Psoas muscle (tissue), 8 donors: ENCODE measurements around the gene PLK3. TPM values are rescaled to one million over a fixed set of nuclear protein-coding genes. Genes with fewer than 3 reads are reported as not detected.
"Not testable (repeated sequence)": the region's sequence is repeated elsewhere in the genome, so short reads cannot be mapped to it uniquely, and the experiment has no call there.

Experiments
- ATAC-seq, 4 donors: fragments of 200-7000 bp; cut with Tn5 transposase; one replicate each; pipeline ENCODE4 v1.9.1; 2020; ENCODE audit warnings: moderate library complexity in 3 of 4, mild to moderate bottlenecking in 2 of 4
- DNase-seq, 2 donors: peaks; one replicate each; pipeline ENCODE4 v3.0.0-alpha.2; 2020
- H3K27ac ChIP-seq: fragments of 200-600 bp; one replicate; pipeline ENCODE4 v1.8.0; 2022
- H3K27me3 ChIP-seq, 3 donors: fragments of 200-600 bp in 1 of 3; one replicate each; pipeline versions ENCODE4 v1.6.1 to v1.8.0; 2013 to 2022; ENCODE audit warnings: low read length in 2 of 3, mild to moderate bottlenecking in 2 of 3, moderate library complexity in 1 of 3; ENCODE audit not compliant: insufficient read depth in 3 of 3
- H3K36me3 ChIP-seq, 2 donors: fragments of 200-600 bp in 1 of 2; one replicate each; pipeline versions ENCODE4 v1.6.1 to v1.8.0; 2013 to 2022; ENCODE audit warnings: low read depth in 1 of 2, mild to moderate bottlenecking in 1 of 2, moderate library complexity in 1 of 2; ENCODE audit not compliant: insufficient read depth in 1 of 2
- H3K4me1 ChIP-seq: fragments of 200-600 bp; one replicate; pipeline ENCODE4 v1.8.0; 2022
- H3K4me3 ChIP-seq: fragments of 200-600 bp; one replicate; pipeline ENCODE4 v1.8.0; 2022; ENCODE audit warnings: mild to moderate bottlenecking
- H3K9me3 ChIP-seq: fragments of 200-600 bp; one replicate; pipeline ENCODE4 v1.8.0; 2022
- CTCF ChIP-seq: fragments of 200-600 bp; IDR thresholded peaks from one replicate; pipeline ENCODE4 v1.8.0; 2022; ENCODE audit warnings: antibody characterized with exemption
- WGBS, 3 donors: extraction: QIAGEN DNeasy Blood & Tissue Kit; methylation state at CpG; one replicate each; pipeline versions ENCODE4 v1.1.6 to v1.1.7; 2013; 5-methylcytosine and 5-hydroxymethylcytosine counted together
- intact Hi-C, 2 donors: fragments of 100-400 bp; cut with DNase I; formaldehyde crosslinking; loops; one replicate each; pipeline versions ENCODE4 v1.11.0 to v1.14.2; 2022
- long read RNA-seq, 2 donors: library from polyadenylated mRNA; unstranded; transcript quantifications; one replicate each; pipeline ENCODE4 v2.0.0, GENCODE V29; 2021
- polyA plus RNA-seq, 3 donors: library from polyadenylated mRNA; stranded (reverse); fragments of 200-250 nt; gene quantifications; one replicate each; pipeline ENCODE4 v1.2.3, GENCODE V29; 2013
- total RNA-seq, 4 donors: library from RNA; stranded (reverse); fragmentation: NEBNext Ultra II Directional in 2 of 4; extraction: Animal tissue kit (Norgen Biotek cat#: 25700) in 2 of 4; gene quantifications; one replicate each; pipeline versions ENCODE4 v1.2.1 to v1.2.4, GENCODE V29; 2021 to 2023
- donor health status: healthy with polysubstance abuse.
- donor health status: DM: no; HTN: no; CAD: no; lungs with moderate emphysema.
- donor health status: Bipolar disorder and iron deficiency.
- donor health status: healthy.
- donor health status: DM: yes; HTN: yes; CAD: no.
- donor health status: DM: no; HTN: no; CAD: no.
- donor health status: DM: no; HTN: no; CAD: no.
- donor health status: DM: yes; HTN: yes; CAD: no.

PLK3 gene
- 1 to 10 TPM; 3.7 to 7.1 (median 4.7) TPM for total RNA-seq
- polyA plus RNA-seq, result 1 to 10 TPM; 3.0 to 8.3 (median 3.5) TPM
- long read RNA-seq, donor 1, partial matches to known transcripts, result 0 of 4 reads
- long read RNA-seq, donor 1, other reads (novel, unspliced or antisense), result 0 of 4 reads
- long read RNA-seq, donor 2, partial matches to known transcripts, result 3 of 8 reads
- long read RNA-seq, donor 2, other reads (novel, unspliced or antisense), result 1 of 8 reads

- H3K4me1 ChIP-seq, result peaks cover 3% of the 10 kb centered on the region
- WGBS, 3 donors, result 0 to 1% (median 1%) methylated on average over 38 to 79 of the region's 79 CpGs
- no peaks in the 10 kb centered on the region for H3K27me3 ChIP-seq
- H3K36me3 ChIP-seq, result peaks cover 0 to 26% of the 10 kb centered on the region in 2 donors
- intact Hi-C loops, result no loop called here
- ATAC-seq (peak; percentile 94 to 96 (median 96)), DNase-seq (peak; percentile 96 to 98)
- no peaks in the 10 kb centered on the region for H3K9me3 ChIP-seq
- H3K4me3 ChIP-seq, result peak within 1 kb of the TSS; percentile 74
- peak within 1 kb of the TSS; percentile 96 for H3K27ac ChIP-seq
- TF ChIP-seq CTCF, result peak; percentile 89
These were observed at the start of gene PLK3 for GRCh38 chr1:44799770-44800584. Gene PLK3 (plus strand): TSS chr1:44800377. CDS start chr1:44800464, 87 bp downstream.

- H3K36me3 ChIP-seq, result no peaks in the 10 kb centered on the region
- DNase-seq (no peak), ATAC-seq (no peak)
- no peak for TF ChIP-seq CTCF
- no peaks in the 10 kb centered on the region for H3K4me1 ChIP-seq
- H3K9me3 ChIP-seq, result no peaks in the 10 kb centered on the region
- H3K27ac ChIP-seq, result no peak overlapping the region
- H3K27me3 ChIP-seq, result no peaks in the 10 kb centered on the region
- intact Hi-C loops, result no loop called here
- H3K4me3 ChIP-seq, result no peak overlapping the region
- 93 to 100% (median 98%) methylated on average over 2 of the region's 2 CpGs for WGBS, 3 donors
These were observed 42.8 kb upstream of the PLK3 start for GRCh38 chr1:44757420-44757819.

GRCh38 chr1:44759077-44759476 is 41.1 kb upstream of the PLK3 start:
- no peaks in the 10 kb centered on the region for H3K36me3 ChIP-seq
- WGBS, 3 donors, result 55 to 62% (median 58%) methylated on average over 11 of the region's 11 CpGs
- no peak for DNase-seq

GRCh38 chr1:44760876-44761275 is 39.3 kb upstream of the PLK3 start:
- intact Hi-C loops, result no loop called here
- ATAC-seq, result no peak
- H3K27ac ChIP-seq, result no peak overlapping the region
- no peaks in the 10 kb centered on the region for H3K9me3 ChIP-seq
- H3K36me3 ChIP-seq, result no peaks in the 10 kb centered on the region
- DNase-seq, result no peak
- TF ChIP-seq CTCF, result no peak
- H3K27me3 ChIP-seq, result no peaks in the 10 kb centered on the region
- 67 to 80% (median 78%) methylated on average over 3 of the region's 3 CpGs for WGBS, 3 donors
- H3K4me3 ChIP-seq, result no peak overlapping the region
- H3K4me1 ChIP-seq, result no peaks in the 10 kb centered on the region

More at GRCh38 chr1:44759077-44759476, 41.1 kb upstream of the PLK3 start:
- Histone ChIP-seq H3K4me3 (no peak overlapping the region), H3K27ac (no peak overlapping the region), H3K9me3 (no peaks in the 10 kb centered on the region), H3K27me3 (no peaks in the 10 kb centered on the region), H3K4me1 (no peaks in the 10 kb centered on the region)
- peak in 3 of 4 donors; percentile 13 to 48 (median 31) for ATAC-seq
- TF ChIP-seq CTCF, result no peak
- intact Hi-C loops, result no loop called here

GRCh38 chr1:44766421-44766820 is 33.8 kb upstream of the PLK3 start:
- WGBS, 3 donors, result 91 to 97% (median 96%) methylated on average over 6 of the region's 6 CpGs
- H3K27ac ChIP-seq, H3K27me3 ChIP-seq, intact Hi-C loops, H3K4me3 ChIP-seq, DNase-seq, H3K36me3 ChIP-seq, H3K4me1 ChIP-seq, ATAC-seq, H3K9me3 ChIP-seq: not testable (repeated sequence)
